Measurements from ENCODE around the gene MEOX1. TPM values are rescaled to one million over a fixed set of nuclear protein-coding genes. Genes with fewer than 3 reads are reported as not detected.

The MEOX1 gene
- total RNA-seq, 2 experiments from 2014 or later = 0.41 to 0.50 TPM

DNA sequence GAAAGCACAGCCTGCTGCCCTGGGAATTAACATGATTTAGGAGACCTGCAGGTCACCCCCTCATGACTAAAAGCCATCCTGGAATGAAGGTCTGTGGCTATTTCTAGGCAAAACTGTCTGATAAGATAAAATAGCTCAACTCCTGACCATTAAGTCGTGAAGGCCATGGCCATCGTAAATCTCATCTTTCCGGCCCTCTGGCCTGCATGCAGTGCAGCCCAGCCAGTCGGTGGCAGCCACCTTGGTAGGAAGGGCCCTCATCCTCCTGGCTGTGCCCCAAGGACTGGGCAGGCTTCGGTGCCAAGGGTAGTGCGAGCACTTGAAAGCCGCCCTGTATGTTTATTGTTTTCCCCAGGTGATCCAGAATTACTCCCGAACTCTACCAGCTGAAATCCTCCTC lies 18.2 kb upstream of the MEOX1 start:
- TF ChIP-seq, protein P1, sequence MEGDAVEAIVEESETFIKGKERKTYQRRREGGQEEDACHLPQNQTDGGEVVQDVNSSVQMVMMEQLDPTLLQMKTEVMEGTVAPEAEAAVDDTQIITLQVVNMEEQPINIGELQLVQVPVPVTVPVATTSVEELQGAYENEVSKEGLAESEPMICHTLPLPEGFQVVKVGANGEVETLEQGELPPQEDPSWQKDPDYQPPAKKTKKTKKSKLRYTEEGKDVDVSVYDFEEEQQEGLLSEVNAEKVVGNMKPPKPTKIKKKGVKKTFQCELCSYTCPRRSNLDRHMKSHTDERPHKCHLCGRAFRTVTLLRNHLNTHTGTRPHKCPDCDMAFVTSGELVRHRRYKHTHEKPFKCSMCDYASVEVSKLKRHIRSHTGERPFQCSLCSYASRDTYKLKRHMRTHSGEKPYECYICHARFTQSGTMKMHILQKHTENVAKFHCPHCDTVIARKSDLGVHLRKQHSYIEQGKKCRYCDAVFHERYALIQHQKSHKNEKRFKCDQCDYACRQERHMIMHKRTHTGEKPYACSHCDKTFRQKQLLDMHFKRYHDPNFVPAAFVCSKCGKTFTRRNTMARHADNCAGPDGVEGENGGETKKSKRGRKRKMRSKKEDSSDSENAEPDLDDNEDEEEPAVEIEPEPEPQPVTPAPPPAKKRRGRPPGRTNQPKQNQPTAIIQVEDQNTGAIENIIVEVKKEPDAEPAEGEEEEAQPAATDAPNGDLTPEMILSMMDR (IDR thresholded peaks at IDR 0.05) = no peak
- Mint-ChIP-seq H3K27ac (no peak overlapping the region), H3K9me3 (no peaks in the 10 kb centered on the region), H3K4me3 (no peak overlapping the region), H3K27me3 (no peaks in the 10 kb centered on the region), H3K4me1 (ENCODE audit: low read depth) (peaks cover 5% of the 10 kb centered on the region), H3K36me3 (ENCODE audit: low read depth) (no peaks in the 10 kb centered on the region)
- intact Hi-C loops (cut with DNase I, micrococcal nuclease) = no loop called here
- Histone ChIP-seq H3K4me1 (ENCODE audit: insufficient read depth, low read length) (peaks cover 6% of the 10 kb centered on the region), H3K4me3 (ENCODE audit: low read length) (no peak overlapping the region), H3K27ac (ENCODE audit: low read depth in 1 of 2, low read length in 2 of 2) (no peak overlapping the region), H3K9me3 (ENCODE audit: control insufficient read depth in 1 of 2, insufficient read depth in 1 of 2, low read length in 2 of 2) (no peaks in the 10 kb centered on the region), H3K36me3 (ENCODE audit: insufficient read depth, low read length) (no peaks in the 10 kb centered on the region), H3K27me3 (ENCODE audit: control insufficient read depth in 1 of 2, insufficient read depth in 2 of 2, low read length in 2 of 2) (no peaks in the 10 kb centered on the region)
- POLR2A ChIA-PET = no interaction called here
- CTCF ChIA-PET = no interaction called here
- no peak for DNase-seq
- ATAC-seq (ENCODE audit: poor library complexity) = no peak

DNA sequence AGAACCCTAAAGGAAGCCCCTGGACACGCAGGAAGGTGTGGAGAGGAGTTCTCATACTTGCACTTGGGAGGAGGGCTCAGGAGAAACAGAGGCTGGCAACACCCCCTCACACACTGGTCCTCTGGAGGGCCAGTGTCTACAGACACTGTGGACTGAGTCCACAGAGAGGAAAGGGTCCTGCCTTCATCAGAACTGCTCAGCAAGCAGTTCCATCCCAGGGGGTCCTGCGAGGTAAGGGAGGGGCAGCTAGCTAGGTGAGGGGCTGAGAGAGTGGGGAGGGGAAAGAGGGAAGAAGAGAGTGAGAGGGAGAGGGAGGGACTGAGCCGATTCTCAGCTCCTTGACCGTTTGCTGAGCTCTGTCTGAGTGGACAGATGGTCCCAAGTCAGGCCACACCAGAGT lies 17.7 kb upstream of the MEOX1 start:
- TF ChIP-seq, protein P1 (IDR thresholded peaks at IDR 0.05) = no peak
- no peak overlapping the region for H3K4me3 Mint-ChIP-seq
- no peak overlapping the region for H3K4me3 ChIP-seq (ENCODE audit: low read length)
- H3K4me1 ChIP-seq (ENCODE audit: insufficient read depth, low read length) = peaks cover 6% of the 10 kb centered on the region
- H3K9me3 ChIP-seq (ENCODE audit: control insufficient read depth in 1 of 2, insufficient read depth in 1 of 2, low read length in 2 of 2) = no peaks in the 10 kb centered on the region
- H3K4me1 Mint-ChIP-seq (ENCODE audit: low read depth) = peaks cover 5% of the 10 kb centered on the region
- no peak overlapping the region for H3K27ac Mint-ChIP-seq
- H3K27me3 Mint-ChIP-seq = no peaks in the 10 kb centered on the region
- CTCF ChIA-PET = no interaction called here
- no peak for ATAC-seq (ENCODE audit: poor library complexity)
- POLR2A ChIA-PET = no interaction called here
- H3K36me3 Mint-ChIP-seq (ENCODE audit: low read depth) = no peaks in the 10 kb centered on the region
- no peak overlapping the region for H3K27ac ChIP-seq (ENCODE audit: low read depth in 1 of 2, low read length in 2 of 2)
- no peaks in the 10 kb centered on the region for H3K9me3 Mint-ChIP-seq
- H3K27me3 ChIP-seq (ENCODE audit: control insufficient read depth in 1 of 2, insufficient read depth in 2 of 2, low read length in 2 of 2) = no peaks in the 10 kb centered on the region
- no peak for DNase-seq
- no peaks in the 10 kb centered on the region for H3K36me3 ChIP-seq (ENCODE audit: insufficient read depth, low read length)
- intact Hi-C loops (cut with DNase I, micrococcal nuclease) = no loop called here

DNA sequence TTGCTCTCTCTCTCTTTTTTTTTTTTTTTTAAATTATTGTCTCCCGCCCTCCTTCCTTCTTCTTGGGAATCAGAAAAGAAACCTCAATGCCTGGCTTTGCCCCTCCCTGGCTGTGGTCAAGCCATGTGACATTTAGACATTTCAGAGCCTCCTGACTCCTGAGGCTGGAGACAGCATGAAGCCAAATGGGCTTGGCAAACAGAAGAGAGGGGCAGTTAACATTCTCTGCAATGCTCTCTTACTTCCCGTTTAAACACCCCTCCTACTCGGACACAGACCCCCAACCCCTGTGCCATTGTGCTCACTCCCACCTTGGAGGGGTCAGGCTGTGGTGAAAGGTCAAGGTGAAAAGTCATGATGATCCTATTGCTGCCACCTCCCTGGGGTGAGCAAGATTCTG lies 14.7 kb upstream of the MEOX1 start:
- Mint-ChIP-seq H3K4me1 (ENCODE audit: low read depth) (peaks cover 10% of the 10 kb centered on the region), H3K9me3 (no peaks in the 10 kb centered on the region), H3K27ac (no peak overlapping the region), H3K4me3 (no peak overlapping the region), H3K36me3 (ENCODE audit: low read depth) (no peaks in the 10 kb centered on the region), H3K27me3 (no peaks in the 10 kb centered on the region)
- Histone ChIP-seq H3K9me3 (ENCODE audit: control insufficient read depth in 1 of 2, insufficient read depth in 1 of 2, low read length in 2 of 2) (no peaks in the 10 kb centered on the region), H3K4me3 (ENCODE audit: low read length) (no peak overlapping the region), H3K27ac (ENCODE audit: low read depth in 1 of 2, low read length in 2 of 2) (no peak overlapping the region), H3K36me3 (ENCODE audit: insufficient read depth, low read length) (no peaks in the 10 kb centered on the region), H3K4me1 (ENCODE audit: insufficient read depth, low read length) (peaks cover 6% of the 10 kb centered on the region), H3K27me3 (ENCODE audit: control insufficient read depth in 1 of 2, insufficient read depth in 2 of 2, low read length in 2 of 2) (no peaks in the 10 kb centered on the region)
- intact Hi-C loops (cut with DNase I, micrococcal nuclease) = no loop called here
- DNase-seq (no peak), ATAC-seq (ENCODE audit: poor library complexity) (no peak)
- ChIA-PET CTCF (no interaction called here), POLR2A (no interaction called here)
- TF ChIP-seq, protein P1 (IDR thresholded peaks at IDR 0.05) = no peak
